Medulla oblongata (tissue), 1 donor: ENCODE measurements around the gene EFCAB6.
A peak's percentile ranks its signal among the peaks of the same experiment; 100 is the strongest.
"Not testable (repeated sequence)": the region's sequence is repeated elsewhere in the genome, so short reads cannot be mapped to it uniquely, and the experiment has no call there.

Experiments
- DNase-seq: peaks from one replicate; pipeline ENCODE4 v3.0.0-alpha.2; 2015; ENCODE audit errors: extremely low spot score

Gene EFCAB6

GRCh38 chr22:43707648-43708047, 104.5 kb downstream of the EFCAB6 start:
- DNase-seq: no peak

GRCh38 chr22:43706571-43707328, 105.4 kb downstream of the EFCAB6 start:
- no peak for DNase-seq

- no peak for DNase-seq
Measured at GRCh38 chr22:43706151-43706550, 106.0 kb downstream of the EFCAB6 start.

- no peak for DNase-seq
Measured at GRCh38 chr22:43704051-43704450, 108.1 kb downstream of the EFCAB6 start.

- DNase-seq: no peak
Measured at GRCh38 chr22:43698403-43698802, 113.7 kb downstream of the EFCAB6 start.

- no peak for DNase-seq
Measured at GRCh38 chr22:43697894-43698293, 114.2 kb downstream of the EFCAB6 start.

GRCh38 chr22:43693249-43693648, 118.9 kb downstream of the EFCAB6 start:
- no peak for DNase-seq

GRCh38 chr22:43689356-43689755, 122.7 kb downstream of the EFCAB6 start:
- no peak for DNase-seq

DNA sequence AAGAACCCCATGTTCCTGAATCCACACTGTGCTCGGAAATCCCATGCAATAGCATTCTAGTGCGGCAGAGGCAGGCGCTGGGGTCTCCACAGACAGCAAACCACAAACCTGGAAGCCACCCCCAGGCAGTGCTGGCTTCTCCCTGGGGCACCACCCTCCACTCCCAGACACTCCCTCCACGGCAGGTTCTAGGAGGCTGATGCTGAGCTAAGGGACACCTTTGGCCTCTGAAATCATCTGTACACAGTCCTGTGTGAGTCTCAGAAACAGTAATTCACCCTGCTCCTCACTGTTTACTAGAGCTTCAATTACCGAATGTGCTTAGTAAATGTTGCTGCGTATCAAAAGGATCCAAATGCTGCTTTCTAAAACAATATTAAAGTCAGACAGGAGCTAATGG, 129.3 kb downstream of the EFCAB6 start:
- DNase-seq: no peak

- DNase-seq: no peak
Measured at GRCh38 chr22:43681731-43682360, 130.3 kb downstream of the EFCAB6 start.

GRCh38 chr22:43670513-43670912, 141.6 kb downstream of the EFCAB6 start:
- DNase-seq: no peak

- no peak for DNase-seq
Measured at GRCh38 chr22:43669190-43669589, 142.9 kb downstream of the EFCAB6 start.

DNA sequence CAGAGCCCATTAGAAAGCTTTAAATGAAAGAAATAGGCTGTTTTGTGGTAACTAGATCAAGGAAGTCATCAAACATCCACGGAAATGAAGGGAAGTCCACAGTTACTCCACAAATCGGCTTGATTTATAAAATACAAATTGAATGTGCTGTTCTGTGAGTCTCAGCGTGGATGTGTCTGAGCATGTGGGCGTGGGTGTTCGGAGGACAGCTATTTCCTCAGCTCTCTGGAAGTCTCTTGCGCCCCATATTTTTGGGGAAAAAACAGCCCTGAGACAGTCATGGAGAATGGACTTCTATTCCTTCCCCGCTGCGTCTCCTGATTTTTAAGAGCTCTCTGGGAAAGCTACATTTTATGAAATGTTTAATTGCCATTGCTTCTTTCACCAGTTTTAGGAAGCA, 144.4 kb downstream of the EFCAB6 start:
- no peak for DNase-seq

- no peak for DNase-seq
Measured at GRCh38 chr22:43666457-43666856, 145.6 kb downstream of the EFCAB6 start.

- DNase-seq: no peak
Measured at GRCh38 chr22:43658823-43659222, 153.3 kb downstream of the EFCAB6 start.

- not testable (repeated sequence) for DNase-seq
Measured at GRCh38 chr22:43656581-43656980, 155.5 kb downstream of the EFCAB6 start.

- DNase-seq: no peak
Measured at GRCh38 chr22:43654271-43654670, 157.8 kb downstream of the EFCAB6 start.

DNA sequence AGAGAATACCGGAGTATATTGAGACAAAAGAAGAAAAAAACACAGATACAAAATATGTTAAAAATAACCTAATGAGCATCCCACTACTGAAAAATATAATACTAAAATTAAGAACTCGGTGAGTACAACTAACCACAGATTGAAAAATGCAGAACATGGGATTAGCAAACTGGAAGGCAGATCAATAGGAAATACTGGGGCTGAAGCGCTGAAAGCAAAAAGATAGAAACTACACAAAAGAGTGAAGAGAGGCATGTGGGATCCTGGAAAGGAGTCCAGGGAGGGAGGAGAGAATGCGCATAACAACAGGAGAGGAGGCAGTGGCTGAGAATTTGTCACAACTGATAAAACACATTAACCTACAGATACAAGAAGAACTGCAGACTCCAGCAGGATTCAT, 159.3 kb downstream of the EFCAB6 start:
- no peak for DNase-seq

- DNase-seq: peak; percentile 66
Measured at GRCh38 chr22:43643387-43643786, 168.7 kb downstream of the EFCAB6 start.

DNA sequence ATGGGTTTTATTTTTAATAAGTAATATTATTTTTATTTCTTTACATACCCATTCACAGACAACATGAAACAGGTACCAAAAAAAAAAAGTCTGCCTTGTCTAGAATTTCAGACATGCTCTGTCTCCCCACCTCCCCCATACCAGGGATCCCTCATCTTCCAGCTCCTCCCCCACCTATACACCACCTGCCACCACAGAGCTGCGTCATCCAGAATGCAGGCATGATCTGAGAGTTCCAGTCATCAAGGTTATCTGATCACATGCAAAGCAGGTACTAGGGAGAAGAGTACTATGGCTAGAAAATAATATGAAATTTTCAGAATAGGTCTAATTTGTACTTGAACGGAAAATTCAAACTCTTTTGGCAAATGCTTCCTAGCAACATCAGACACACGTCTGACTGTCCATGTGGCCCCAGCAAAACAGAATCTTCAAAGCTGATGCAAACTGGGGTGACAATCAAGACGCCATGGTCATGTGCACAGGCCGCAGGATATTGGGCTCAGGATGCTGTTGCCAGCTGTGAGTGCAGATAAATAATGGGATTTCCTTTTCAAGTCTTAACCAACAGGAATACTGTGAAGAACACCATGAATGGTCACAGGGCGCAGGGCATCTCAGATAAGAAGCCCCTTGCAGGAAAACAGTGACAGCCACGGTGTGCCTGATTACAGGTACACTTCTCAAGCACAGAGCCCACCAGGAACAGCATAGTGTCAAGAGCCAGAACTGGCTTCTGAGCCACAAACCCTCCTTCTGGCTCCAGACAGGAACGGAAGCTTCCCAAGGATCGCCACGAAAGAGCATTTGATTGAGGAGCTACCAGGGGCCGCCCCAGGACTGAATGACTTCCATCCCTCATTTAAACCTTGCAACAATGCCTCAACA, 169.5 kb downstream of the EFCAB6 start:
- DNase-seq: no peak

DNA sequence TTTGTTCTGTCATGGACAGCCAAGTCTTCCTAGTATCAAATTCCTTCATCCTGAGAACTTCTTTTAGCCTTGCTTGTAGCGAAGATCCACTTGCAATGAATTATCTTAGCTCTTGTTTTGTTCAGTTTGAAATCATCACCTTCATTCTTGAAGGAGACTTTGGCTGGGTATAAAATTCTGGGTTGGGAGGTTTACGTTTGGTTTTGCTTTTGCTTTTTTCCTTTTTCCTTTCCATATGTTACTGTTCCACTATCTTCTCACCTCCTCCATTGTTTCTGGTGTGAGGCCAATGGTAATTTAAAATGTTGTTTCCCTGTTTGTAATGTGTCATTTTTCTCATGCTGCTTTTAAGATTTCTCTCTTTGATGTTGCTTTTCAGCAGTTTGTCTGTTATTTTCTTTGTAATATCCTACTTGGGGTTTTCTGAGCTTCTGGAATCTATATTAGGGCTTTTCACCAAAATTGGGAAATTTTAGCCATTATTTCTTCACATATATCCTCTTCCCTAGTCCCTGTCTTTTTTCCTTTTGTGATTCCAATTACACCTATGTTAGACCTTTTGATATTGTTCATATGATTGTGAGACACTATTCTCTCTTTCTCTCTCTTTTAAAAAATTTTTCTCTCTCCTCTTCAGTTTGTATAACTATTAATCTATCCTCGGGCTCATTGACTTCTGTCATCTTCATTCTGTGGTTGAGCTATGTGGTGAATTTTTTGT, 172.7 kb downstream of the EFCAB6 start:
- no peak for DNase-seq
